Spleen (tissue), 11 donors: ENCODE measurements around the gene EXOSC7. TPM values are rescaled to one million over a fixed set of nuclear protein-coding genes. Genes with fewer than 3 reads are reported as not detected.

Source experiments
- DNase-seq: peaks from one replicate; pipeline ENCODE4 v3.0.0-alpha.2; 2020
- H3K27ac ChIP-seq, 8 donors: fragments of 200-600 bp; sonication (generic) in 7 of 8; 1 replicate in 4 of 8; 2 replicates in 4 of 8; pipeline versions ENCODE4 v1.5.0 to v1.8.0; 2016 to 2021; ENCODE audit warnings: inconsistent platforms in 4 of 8, mild to moderate bottlenecking in 4 of 8, moderate library complexity in 1 of 8
- H3K27me3 ChIP-seq, 7 donors: fragments of 200-600 bp; sonication (generic) in 6 of 7; replicated peaks in 1 of 7; 1 replicate in 4 of 7; 2 replicates in 3 of 7; pipeline versions ENCODE4 v1.5.0 to v1.8.0; 2016 to 2021; ENCODE audit warnings: inconsistent platforms in 3 of 7, mild to moderate bottlenecking in 1 of 7
- H3K36me3 ChIP-seq, 6 donors: fragments of 200-600 bp; sonication (generic) in 5 of 6; 1 replicate in 4 of 6; 2 replicates in 2 of 6; pipeline versions ENCODE4 v1.5.0 to v1.8.0; 2016 to 2021; ENCODE audit warnings: inconsistent platforms in 2 of 6
- H3K4me1 ChIP-seq, 6 donors: fragments of 200-600 bp; sonication (generic) in 5 of 6; 1 replicate in 3 of 6; 2 replicates in 3 of 6; pipeline versions ENCODE4 v1.5.0 to v1.8.0; 2016 to 2021; ENCODE audit warnings: inconsistent platforms in 3 of 6
- H3K4me3 ChIP-seq, 8 donors: fragments of 200-600 bp; sonication (generic) in 7 of 8; 1 replicate in 4 of 8; 2 replicates in 4 of 8; pipeline versions ENCODE4 v1.5.0 to v1.8.0; 2016 to 2021; ENCODE audit warnings: inconsistent platforms in 4 of 8, mild to moderate bottlenecking in 4 of 8, moderate library complexity in 2 of 8
- H3K9me3 ChIP-seq, 8 donors: fragments of 200-600 bp; sonication (generic) in 7 of 8; 1 replicate in 4 of 8; 2 replicates in 4 of 8; pipeline versions ENCODE4 v1.5.0 to v1.8.0; 2016 to 2021; ENCODE audit warnings: inconsistent platforms in 4 of 8
- POLR2A ChIP-seq, 3 donors: fragments of 450-650 bp; IDR thresholded peaks; one replicate each; pipeline ENCODE4 v1.5.1; 2017; ENCODE audit warnings: antibody characterized with exemption in 3 of 3, mild to moderate bottlenecking in 1 of 3
- POLR2AphosphoS5 ChIP-seq, 3 donors: sonication (generic); formaldehyde crosslinking; IDR thresholded peaks; one replicate each; pipeline ENCODE4 v1.5.1; 2017; ENCODE audit warnings: antibody characterized with exemption in 3 of 3
- WGBS, 5 donors: extraction: QIAGEN DNeasy Blood & Tissue Kit in 3 of 5; methylation state at CpG; one replicate each; pipeline versions ENCODE4 v1.1.5 to v1.1.7; 2013 to 2018; 5-methylcytosine and 5-hydroxymethylcytosine counted together
- intact Hi-C: fragments of 100-400 bp; cut with DNase I; formaldehyde crosslinking; loops from one replicate; pipeline ENCODE4 v1.15.0; 2023; ENCODE audit warnings: low total_unique reads
- polyA plus RNA-seq, 3 donors: library from polyadenylated mRNA; stranded (reverse); fragments of 200-250 nt; gene quantifications; one replicate each; pipeline ENCODE4 v1.2.1, GENCODE V29; 2013
- total RNA-seq, 7 donors: library from RNA; depleted of rRNA in 3 of 7; stranded (reverse); fragments of >200 nt in 3 of 7; fragmentation: NEBNext Ultra II Directional in 4 of 7; extraction: Animal tissue kit (Norgen Biotek cat#: 25700) in 4 of 7; gene quantifications; one replicate each; pipeline versions ENCODE4 v1.1.0 to v1.2.1, GENCODE V29; 2016 to 2021
- TF ChIP-seq, protein P1 (sequence below), 11 experiments: fragments of 200-600 bp in 7 of 11; fragments of 450-650 bp in 4 of 11; sonication (generic) in 4 of 11; IDR thresholded peaks in 8 of 11; conservative IDR thresholded peaks in 3 of 11; 1 replicate in 7 of 11; 2 replicates in 4 of 11; pipeline versions ENCODE4 v1.4.0 to v1.8.0; 2016 to 2021; ENCODE audit warnings: antibody characterized with exemption in 11 of 11, inconsistent platforms in 4 of 11, mild to moderate bottlenecking in 1 of 11
- donor health status: healthy with polysubstance abuse.
- donor health status: DM: no; HTN: no; CAD: no; lungs with moderate emphysema.
- donor health status: DM: no; HTN: no; CAD: no.
- donor health status: Bipolar disorder and iron deficiency.
- donor health status: healthy.
- donor health status: DM: no; HTN: no; CAD: no.
- donor health status: DM: yes; HTN: yes; CAD: no.

The EXOSC7 gene
- total and polyA plus RNA-seq, 10 donors, result 28.4 to 43.7 (median 36.8) TPM

DNA sequence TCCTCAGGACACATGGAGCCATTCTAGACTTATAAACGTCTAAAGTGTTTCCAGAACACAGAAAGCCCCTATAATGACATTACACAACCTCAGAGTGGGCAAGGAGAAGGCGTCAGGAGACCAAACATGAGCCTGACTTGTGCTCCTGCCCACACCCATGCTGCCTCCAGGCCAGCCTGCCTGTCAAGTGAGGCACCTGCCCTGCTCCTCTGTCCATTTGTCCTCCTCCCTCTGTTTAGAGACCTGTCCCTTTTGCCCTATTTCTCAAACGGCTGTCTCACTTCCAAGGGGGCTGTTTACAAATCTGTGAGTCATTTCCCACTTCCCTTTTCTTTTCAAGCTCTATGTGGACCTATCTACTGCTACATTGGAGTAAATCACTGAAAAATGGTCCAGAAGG is 21.1 kb upstream of the EXOSC7 start:
- H3K4me1 ChIP-seq, result peaks cover 0 to 52% (median 12%) of the 10 kb centered on the region in 6 donors
- H3K9me3 ChIP-seq, result no peaks in the 10 kb centered on the region
- H3K36me3 ChIP-seq, result peaks cover 0 to 60% (median 14%) of the 10 kb centered on the region in 6 donors
- no peaks in the 10 kb centered on the region for H3K27me3 ChIP-seq
- H3K27ac ChIP-seq, result peak overlapping the region in 7 of 8 donors; percentile 33 to 85 (median 73)
- H3K4me3 ChIP-seq, result peak overlapping the region in 1 of 8 donors; percentile 5
- no peak for DNase-seq
- intact Hi-C loops, result no loop called here
- 28 to 48% (median 36%) methylated on average over 3 of the region's 3 CpGs for WGBS, 5 donors
- TF ChIP-seq POLR2AphosphoS5 (IDR thresholded peaks at IDR 0.05), result peak in 1 of 3 donors; percentile 17
- TF ChIP-seq POLR2A (IDR thresholded peaks at IDR 0.05), result no peak
- TF ChIP-seq, protein P1, sequence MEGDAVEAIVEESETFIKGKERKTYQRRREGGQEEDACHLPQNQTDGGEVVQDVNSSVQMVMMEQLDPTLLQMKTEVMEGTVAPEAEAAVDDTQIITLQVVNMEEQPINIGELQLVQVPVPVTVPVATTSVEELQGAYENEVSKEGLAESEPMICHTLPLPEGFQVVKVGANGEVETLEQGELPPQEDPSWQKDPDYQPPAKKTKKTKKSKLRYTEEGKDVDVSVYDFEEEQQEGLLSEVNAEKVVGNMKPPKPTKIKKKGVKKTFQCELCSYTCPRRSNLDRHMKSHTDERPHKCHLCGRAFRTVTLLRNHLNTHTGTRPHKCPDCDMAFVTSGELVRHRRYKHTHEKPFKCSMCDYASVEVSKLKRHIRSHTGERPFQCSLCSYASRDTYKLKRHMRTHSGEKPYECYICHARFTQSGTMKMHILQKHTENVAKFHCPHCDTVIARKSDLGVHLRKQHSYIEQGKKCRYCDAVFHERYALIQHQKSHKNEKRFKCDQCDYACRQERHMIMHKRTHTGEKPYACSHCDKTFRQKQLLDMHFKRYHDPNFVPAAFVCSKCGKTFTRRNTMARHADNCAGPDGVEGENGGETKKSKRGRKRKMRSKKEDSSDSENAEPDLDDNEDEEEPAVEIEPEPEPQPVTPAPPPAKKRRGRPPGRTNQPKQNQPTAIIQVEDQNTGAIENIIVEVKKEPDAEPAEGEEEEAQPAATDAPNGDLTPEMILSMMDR (IDR thresholded peaks at IDR 0.05 in 8 of 11, conservative IDR thresholded peaks at IDR 0.05 in 3 of 11), result no peak

DNA sequence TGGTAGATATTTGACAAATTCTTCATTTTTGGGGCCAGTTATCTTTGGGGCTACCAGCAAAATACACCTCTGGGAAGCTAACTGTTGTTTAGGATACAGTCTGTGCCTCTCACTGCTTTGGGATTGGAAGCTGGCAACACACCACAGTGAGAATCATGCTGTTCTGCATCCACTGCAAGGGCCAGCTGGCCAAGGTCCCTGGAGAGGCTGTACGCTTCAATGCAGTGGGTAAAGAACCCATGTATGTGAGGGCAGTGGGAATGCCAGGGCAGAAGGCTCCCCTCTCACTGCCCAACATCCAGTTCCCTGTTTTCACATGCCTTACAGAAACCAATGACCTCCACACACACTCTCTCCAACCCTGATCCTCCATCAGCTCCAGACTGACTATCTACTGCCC is 20.1 kb upstream of the EXOSC7 start:
- Histone ChIP-seq H3K36me3 (peaks cover 0 to 58% (median 14%) of the 10 kb centered on the region in 6 donors), H3K27me3 (no peaks in the 10 kb centered on the region), H3K9me3 (no peaks in the 10 kb centered on the region), H3K27ac (peak overlapping the region in 3 of 8 donors; percentile 13 to 85 (median 84)), H3K4me3 (no peak overlapping the region), H3K4me1 (peaks cover 0 to 62% (median 12%) of the 10 kb centered on the region in 6 donors)
- TF ChIP-seq, protein P1 (IDR thresholded peaks at IDR 0.05 in 8 of 11, conservative IDR thresholded peaks at IDR 0.05 in 3 of 11), result no peak
- TF ChIP-seq POLR2A (IDR thresholded peaks at IDR 0.05) (no peak), POLR2AphosphoS5 (IDR thresholded peaks at IDR 0.05) (no peak)
- DNase-seq, result no peak
- intact Hi-C loops, result no loop called here
- WGBS, 5 donors, result 82 to 92% (median 89%) methylated on average over 1 of the region's 1 CpG

DNA sequence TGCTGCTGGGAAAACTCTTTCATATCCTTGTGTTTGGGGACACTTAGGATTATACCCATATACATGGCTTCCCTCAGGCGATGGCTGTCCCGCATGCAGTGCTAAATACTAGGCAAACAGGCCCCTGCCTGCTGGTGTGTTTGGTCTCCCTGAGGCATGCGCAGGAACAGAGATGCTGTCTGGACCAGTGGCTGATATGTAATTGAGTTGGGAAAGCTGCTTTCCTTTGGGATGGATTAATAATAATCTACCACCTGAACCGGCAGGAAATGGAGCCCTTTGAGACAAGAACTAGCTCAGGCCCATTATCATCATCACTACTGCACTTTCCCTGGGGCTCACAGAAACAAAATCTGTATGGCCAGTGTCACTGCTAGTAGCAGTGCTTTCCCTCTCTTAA is 18.1 kb upstream of the EXOSC7 start:
- Histone ChIP-seq H3K4me3 (no peak overlapping the region), H3K4me1 (peaks cover 0 to 77% (median 18%) of the 10 kb centered on the region in 6 donors), H3K9me3 (no peaks in the 10 kb centered on the region), H3K27ac (no peak overlapping the region), H3K27me3 (no peaks in the 10 kb centered on the region), H3K36me3 (peaks cover 0 to 58% (median 14%) of the 10 kb centered on the region in 6 donors)
- 95 to 100% (median 97%) methylated on average over 4 of the region's 4 CpGs for WGBS, 5 donors
- DNase-seq, result no peak
- no peak for TF ChIP-seq POLR2A (IDR thresholded peaks at IDR 0.05)
- TF ChIP-seq POLR2AphosphoS5 (IDR thresholded peaks at IDR 0.05), result no peak
- TF ChIP-seq, protein P1 (IDR thresholded peaks at IDR 0.05 in 8 of 11, conservative IDR thresholded peaks at IDR 0.05 in 3 of 11), result no peak
- intact Hi-C loops, result no loop called here

DNA sequence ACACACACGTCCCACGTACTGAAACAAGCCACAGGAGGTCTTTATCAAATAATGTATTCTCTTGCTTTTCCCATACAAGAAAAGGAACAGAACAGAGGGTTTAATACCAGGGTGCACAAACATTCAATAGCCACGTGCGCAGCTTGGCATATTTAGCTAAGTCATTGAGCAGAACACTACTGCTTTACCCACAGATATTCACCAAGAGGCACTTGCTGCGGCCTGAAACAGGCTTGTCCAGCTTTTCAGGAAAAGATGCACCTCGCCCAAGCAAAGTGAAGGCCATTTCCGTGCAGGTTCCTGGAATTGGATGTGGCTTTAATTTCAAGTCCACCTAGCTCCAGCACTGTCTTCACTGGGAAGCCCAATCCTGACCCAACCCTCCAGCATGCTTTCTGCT is 17.7 kb upstream of the EXOSC7 start:
- Histone ChIP-seq H3K27me3 (no peaks in the 10 kb centered on the region), H3K27ac (no peak overlapping the region), H3K36me3 (peaks cover 0 to 54% (median 14%) of the 10 kb centered on the region in 6 donors), H3K9me3 (no peaks in the 10 kb centered on the region), H3K4me3 (no peak overlapping the region), H3K4me1 (peaks cover 0 to 81% (median 18%) of the 10 kb centered on the region in 6 donors)
- WGBS, 5 donors, result 79 to 97% (median 86%) methylated on average over 7 of the region's 7 CpGs
- TF ChIP-seq POLR2AphosphoS5 (IDR thresholded peaks at IDR 0.05), result no peak
- TF ChIP-seq, protein P1 (IDR thresholded peaks at IDR 0.05 in 8 of 11, conservative IDR thresholded peaks at IDR 0.05 in 3 of 11), result no peak
- TF ChIP-seq POLR2A (IDR thresholded peaks at IDR 0.05), result no peak
- intact Hi-C loops, result no loop called here
- DNase-seq, result no peak
